T-helper 9 cell (primary cell): ENCODE results near the gene PRDM16.

Experiments used
- DNase-seq: peaks from one replicate; pipeline ENCODE4 v3.0.0-alpha.2; 2020

PRDM16 gene

DNA sequence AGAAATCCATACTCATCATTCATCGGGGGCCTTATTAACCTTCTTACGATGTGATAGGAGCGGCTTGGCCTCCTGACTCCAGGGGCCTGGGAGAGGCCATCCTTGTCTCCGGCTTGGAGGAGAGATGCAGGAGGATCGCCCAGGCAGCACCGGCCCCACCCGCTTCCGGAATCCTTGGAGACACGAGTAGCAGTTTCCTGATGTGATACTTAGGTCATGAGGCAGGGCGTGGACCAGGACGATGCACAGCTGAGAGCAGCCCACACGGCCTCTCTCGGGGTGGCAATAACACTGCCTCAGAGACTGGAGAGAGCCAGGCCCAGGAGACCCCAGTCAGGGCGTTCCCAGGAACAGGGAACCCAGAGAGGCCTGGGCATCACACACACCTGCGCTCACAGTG, 221.9 kb downstream of the PRDM16 start:
- DNase-seq: no peak

DNA sequence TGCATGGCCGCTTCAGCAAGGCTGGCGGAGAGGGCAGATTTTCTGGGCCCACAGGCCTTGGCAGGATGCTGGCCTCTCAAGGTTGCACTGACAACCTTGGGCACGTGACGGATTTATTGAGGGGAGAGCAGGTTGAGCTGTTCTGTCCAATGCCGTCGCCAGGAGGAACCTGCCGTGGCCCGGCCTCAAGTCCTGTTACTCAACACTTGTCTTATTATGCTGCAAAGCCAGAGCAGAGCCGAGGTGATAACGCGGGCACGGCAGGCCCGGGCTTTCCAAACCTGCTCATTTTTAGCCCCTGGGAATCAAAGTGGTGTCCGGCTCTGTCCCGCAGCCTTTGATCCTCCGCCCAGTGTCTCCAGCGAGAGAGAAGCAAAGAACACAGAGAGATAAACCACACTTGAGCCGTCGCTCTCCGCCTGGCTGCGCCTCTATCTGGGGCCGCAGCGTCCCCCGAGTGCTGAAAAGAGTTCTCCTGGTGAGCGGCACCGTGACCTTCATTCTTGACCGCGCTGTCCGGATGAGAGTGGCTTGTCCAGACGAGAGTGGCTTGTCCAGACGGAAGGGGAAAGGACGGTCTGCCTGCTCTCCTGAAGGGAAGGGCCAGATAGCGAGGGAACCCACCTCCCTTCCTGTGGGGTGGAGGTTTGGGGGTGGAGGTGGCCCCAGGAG, 223.2 kb downstream of the PRDM16 start:
- no peak for DNase-seq

DNA sequence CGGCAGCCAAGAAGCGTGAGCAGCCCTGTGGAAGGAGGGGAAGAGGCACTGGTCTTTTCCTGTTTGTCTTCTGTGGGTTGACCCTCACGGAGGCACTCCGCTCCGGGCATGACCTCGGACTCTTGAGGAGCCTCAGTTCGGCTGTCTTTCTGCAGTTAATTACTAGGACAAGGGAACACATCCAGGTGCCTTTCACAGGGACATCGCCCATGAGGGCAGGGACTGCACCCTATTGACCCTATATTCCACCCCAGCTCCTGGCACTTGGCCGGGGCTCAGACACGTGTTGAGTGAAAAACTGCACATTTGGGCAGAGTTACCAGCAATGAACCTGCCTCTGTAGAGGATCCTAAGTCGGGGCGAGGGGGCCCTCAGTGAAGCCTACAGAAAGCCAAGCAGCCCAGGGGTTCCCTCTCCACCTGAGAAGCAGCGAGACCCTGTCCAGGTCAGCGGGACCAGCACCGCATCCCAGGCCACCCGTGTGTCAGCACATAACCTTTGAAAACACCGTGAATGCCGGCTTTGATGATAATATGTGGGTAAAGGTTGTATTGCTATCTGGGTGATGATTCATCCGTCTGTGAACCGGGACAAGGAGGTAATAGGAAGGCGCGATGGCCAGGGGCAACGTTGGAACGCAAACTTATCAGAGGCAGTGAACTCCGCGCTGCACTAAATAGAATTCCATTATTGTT, 224.0 kb downstream of the PRDM16 start:
- no peak for DNase-seq

DNA sequence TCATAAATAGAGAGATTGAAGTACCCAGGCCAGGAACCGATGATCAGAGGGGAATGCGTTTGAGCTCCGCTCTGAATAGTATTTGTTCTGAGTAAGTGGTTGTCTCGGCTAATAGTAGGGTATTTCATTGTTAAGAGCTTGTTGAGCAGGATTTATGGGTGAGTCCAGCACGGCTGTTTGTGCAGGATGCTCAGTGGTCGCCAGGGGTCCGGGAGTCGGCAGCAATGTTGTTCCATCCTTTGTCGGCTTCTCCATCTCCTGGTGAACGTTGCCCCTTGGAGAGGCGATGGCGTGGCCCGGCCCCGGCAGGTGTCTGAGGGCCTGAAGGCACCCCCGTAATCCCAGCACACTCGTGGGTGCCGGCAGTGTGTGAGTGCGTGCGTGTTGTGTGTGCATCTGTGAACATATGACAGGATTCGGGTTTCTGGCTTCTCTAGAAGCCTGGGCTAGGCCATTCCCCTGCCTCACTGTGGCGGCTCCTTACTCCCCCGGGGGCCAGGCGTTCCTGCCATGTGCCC, 224.6 kb downstream of the PRDM16 start:
- DNase-seq: no peak

DNA sequence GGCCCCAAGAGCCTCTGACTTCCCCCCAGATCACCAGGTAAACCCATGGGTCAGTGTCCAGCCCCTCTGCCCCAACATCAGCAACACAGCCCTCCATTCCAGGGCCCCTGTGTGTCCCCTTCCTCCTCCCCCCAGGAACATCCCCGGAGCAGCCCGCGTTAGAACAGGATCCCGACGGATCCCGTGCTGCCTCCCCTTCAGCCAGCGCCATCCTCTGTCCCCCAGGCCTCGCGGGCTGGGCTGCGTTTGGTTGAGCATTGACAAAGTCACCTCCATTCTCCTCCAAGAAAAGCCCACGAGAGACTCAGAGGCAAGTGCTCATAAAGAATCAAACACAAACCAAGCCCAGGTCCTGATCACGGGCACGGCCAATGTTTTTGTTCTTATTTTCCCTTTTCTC, 225.4 kb downstream of the PRDM16 start:
- DNase-seq: no peak

DNA sequence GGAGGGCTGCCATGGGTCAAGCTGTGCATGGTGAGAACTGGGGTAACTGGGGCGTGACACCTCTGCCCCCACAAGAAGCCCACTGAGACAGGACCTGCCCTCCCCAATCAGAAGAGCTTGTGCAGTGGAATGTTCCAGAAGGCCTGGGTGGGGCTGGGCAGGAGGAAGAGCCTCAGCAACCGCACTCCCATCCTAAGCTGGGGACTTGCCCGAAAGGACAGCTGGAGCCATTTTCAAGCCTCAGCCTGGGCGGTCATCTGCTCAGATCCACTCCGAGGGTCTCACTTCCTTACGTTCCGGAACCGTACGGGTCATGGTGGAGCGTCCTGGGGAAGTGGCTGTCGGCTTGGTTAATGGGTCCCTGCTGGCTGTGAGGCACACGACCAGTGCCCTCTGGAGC, 226.8 kb downstream of the PRDM16 start:
- no peak for DNase-seq

DNA sequence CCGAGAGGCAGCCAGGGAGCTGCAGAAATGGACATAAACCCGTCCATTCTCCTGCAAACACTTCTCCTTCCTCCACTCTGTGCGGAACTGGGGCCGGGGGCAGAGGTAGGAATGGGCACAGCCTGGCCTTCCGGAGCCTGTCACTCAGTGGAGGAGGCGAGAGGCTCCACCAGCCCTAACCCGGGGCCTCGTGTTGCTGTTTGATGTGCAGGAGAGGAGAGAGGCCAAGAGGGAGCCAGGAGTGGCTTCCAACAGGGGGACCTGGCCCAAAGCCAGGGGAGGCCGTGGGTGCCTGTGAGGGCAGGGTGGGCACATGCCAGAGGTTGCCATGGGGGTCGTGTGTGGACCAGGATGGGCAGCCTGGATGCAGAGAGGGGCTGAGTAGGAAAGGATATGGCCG, 227.3 kb downstream of the PRDM16 start:
- no peak for DNase-seq

DNA sequence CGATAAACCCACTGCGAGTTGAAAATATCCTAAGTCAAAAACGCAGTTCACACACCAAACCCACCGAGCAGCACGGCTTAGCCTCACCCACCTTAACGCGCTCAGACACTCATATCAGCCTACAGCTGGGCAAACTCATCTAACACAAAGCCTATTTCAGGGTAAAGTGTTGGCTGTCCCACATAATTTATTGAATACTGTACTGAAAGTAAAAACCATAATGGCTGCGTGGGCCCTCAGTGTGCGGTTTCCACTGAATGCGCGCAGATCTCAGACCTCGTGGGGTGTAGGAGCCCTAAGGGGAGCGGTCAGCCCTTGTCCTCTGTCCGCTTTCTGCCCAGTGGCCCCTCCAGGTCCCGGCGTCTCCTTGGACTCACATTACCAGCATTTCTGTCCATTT, 227.8 kb downstream of the PRDM16 start:
- DNase-seq: no peak

DNA sequence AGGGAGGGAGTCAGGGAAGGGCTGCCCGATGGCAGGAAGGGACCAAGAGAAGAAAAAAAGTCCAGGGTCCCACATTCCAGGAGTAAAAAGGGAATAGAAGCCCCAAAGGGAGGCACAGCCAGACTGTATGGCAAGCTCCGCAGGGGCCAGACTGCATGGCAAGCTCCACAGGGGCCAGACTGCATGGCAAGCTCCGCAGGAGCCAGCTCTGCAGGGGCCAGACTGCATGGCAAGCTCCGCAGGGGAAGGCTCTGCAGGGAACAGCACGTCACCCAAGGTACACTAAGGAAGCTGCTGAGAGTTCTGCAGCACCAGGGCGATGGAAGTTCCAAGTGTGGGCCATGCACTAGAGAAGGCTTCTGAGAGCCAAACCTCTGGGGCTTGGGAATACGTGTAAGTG, 228.8 kb downstream of the PRDM16 start:
- no peak for DNase-seq

DNA sequence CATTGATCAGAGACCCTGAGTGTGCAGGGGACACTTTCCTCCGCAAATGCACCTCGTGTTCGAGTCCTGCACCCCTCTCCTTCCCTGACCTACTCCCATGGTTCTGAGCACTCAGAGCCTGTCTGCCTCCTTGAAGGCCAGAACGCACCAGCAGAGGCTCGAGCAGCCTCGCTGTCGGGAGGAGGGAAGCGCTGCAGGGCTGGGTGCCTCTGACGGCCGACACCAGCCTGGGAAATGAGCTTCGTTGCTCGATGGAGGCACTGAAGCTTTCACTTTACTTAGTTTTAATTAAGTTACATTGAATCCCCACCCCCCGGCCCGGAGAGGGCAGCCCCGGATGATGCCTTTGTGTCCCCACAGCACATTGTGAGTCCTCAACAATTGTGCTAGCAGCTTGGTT, 229.2 kb downstream of the PRDM16 start:
- DNase-seq: no peak

DNA sequence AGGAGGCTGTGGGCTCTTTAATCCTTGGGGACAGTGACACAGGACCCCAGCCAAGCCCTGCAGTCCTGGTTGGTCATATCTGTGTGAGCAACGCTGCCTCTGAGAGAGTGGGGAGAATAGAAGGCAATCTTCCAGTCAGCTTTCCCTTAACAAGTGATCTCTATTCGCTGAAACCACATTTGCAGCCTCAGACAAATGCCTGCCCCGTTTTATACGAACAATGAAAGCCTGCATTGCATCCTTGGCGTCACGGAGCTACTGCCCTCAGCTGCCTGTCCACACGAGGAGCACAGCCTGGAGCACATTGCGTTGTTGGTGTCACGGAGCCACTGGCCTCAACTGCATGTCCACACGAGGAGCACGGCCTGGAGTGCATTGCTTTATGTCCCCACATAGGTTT, 235.2 kb downstream of the PRDM16 start:
- no peak for DNase-seq

DNA sequence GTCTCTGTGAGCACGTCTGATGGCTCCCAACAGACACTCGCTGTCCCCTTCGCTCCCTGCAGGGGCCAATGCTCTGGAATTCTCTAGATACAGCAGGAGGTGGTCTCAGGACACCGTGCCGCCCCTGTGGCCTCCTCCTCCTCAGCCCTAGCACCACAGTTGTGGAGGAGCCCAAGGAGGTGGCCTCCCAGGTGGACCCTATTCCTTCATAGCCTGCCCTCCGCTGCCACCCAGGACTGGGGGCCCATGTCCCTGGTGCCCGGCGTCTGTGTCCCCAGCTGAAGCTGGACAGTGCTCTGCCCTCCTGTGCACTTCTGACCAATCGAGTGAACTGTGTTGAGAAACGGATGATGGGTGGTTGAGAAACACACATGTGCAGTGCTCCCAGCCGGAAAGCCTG, 235.7 kb downstream of the PRDM16 start:
- no peak for DNase-seq

DNA sequence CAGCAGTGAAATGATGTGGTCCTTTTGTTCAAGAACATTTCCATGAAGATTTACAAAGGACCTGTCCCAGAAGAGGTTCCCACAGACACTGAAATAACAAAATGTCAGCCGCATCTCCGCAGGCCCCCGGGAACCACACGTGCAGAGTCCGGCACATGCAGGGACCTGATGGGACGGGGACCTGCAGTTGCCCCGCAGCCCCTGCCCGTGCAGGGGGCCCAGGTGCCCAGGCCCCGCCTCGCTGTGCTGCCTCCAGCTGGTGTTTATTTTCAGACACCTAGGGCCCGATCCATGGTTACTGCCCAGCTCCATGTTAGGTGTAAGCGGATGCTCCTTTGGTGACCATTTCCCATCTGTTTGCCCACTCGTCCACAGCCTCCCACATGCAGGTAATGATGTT, 236.2 kb downstream of the PRDM16 start:
- DNase-seq: no peak

DNA sequence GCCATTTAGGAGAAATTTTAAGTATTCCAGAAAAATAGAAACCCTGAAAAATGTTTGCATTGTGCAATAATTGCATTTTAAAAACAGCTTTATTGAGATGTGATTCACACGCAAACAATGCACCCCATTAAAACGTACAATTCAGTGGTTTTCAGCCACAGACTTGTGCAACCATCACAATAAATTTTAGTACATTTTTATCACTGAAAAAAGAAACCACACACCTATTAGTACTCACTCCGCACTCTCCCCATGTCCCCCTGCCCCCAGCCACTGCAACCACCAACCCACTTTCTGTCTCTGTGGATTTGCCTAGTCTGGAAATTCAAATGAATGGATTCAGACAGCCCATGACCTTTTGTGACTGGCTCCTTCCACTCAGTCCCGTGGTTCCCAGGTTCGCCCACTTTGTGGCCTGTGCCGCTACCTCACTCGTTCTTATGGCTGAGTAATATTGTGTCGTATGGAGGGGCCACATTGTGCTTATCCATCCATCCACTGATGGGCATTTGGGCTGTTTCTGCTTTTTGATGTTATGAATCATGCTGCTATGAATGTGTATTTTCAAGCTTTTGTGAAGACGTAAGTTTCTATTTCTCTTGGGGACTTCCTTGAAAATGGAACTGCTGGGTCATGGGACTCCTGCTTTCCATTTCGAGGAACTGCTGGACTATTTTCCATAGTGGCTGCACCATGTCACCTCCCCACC, 237.7 kb downstream of the PRDM16 start:
- DNase-seq: no peak

DNA sequence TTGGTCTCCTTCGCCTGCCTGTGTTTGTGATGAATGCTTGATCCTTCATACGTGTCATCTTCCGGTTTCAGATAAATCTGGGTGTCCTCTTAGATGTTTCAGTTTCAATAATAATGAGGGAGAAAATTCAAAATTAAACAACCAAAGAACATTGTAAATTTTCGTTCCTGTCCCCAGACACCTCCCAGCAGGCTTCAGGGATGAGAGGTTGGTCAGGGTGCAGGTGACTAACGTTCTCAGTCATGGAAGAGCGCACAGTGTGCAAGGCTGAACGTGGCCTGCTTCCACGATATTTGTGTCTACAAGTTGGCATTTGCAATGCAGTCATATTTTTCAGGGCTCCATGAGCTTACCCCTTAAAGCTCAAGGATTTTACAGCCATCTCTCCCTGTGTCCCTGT, 238.4 kb downstream of the PRDM16 start:
- DNase-seq: no peak

DNA sequence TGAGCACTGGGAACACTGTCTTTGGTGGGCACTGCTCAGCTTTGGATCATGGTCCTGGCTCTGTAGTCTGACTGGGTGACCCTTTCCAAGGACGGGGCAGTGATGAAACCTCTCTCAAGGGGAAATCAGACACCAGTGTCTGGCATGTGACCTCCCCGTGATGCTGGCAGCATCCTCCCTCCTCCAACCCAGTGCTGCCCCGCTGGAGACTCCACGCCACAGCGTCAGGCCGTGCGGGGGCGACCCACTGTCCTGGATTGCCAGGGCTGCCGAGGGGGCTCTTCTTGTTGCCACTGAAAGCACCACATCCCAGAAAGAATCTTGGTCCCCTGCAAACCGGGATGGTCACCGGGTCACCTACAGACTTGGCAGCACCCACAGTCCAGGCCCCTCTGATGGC, 239.1 kb downstream of the PRDM16 start:
- DNase-seq: no peak

DNA sequence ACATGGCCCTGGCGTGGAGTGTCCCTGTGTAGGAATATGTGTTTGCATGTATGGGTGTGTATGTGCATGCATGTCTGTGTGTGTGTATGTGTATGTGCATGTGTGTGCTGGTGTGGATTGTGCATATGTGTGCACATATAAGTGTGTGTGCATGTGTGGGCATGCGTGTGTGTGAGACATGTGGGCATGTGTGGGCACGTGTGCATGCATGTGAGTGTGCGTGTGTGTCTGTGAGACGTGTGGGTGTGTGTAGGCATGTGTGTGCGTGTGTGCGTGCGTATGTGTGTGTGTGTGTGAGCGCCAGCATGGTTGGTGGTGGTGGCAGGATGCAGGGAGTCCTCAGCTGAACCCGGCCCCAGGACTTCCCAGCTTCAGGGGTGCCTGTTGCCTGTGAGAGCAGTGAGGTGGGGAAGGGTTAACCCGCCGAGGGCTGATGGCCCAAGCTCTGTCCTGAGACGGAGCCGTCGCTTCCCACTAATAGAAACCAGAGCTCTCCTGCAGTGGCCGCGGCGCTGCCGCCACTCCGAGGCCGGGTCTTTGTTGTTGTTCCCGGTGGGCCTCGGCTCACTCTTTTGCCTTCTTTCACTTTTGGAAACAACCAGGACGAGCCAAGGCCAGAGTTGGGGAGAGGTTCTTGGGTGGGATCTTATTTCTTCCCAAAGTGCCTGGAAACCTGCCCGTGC, 241.9 kb downstream of the PRDM16 start:
- DNase-seq: no peak

DNA sequence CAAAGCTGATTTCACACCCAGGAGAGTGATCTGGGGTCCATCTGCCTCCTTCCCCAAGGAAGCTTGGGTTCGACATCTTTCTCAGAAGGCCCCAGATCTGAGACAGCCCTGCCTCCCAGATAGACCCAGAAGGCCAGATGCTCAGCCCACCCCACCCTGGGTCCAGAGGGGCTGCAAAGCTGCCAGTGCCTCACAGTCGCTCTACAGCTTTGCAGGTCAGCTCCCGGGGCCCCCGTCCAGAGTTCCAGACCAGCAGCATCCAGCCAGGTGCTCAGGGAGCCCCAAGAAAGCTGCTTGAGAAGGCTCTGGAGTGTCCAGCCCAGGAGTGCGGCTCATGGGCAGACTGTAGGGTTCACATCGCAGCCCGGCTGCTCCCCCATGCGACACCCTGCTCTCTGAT, 242.7 kb downstream of the PRDM16 start:
- DNase-seq: no peak

DNA sequence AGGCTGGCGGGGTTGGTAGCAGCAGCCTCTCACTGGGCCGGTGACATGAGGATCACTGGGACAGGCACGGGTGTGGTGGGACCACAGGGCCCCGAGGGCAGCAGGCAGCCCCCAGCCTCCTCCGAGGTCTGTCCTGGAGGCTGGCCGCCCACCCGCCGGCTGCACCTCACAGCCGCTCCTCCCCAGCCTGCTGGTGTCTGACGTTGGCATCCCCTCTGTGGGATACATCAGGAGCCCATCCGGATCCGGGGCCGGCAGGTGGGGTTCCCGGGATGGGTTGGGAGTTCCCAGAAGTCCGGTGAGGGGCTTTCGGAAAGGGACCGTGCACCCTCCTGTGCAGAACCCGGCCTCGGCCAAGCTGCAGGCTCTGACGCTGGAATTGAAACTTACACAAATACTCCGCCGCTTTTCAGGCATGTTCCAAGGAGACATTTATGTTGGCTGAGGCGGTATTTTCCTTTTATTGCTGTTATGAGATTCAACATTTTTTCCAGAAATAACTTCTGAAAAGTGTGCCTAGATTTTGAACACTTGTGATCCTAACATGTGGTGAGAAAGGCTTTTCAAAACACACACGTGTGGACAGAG, 243.4 kb downstream of the PRDM16 start:
- DNase-seq: no peak

DNA sequence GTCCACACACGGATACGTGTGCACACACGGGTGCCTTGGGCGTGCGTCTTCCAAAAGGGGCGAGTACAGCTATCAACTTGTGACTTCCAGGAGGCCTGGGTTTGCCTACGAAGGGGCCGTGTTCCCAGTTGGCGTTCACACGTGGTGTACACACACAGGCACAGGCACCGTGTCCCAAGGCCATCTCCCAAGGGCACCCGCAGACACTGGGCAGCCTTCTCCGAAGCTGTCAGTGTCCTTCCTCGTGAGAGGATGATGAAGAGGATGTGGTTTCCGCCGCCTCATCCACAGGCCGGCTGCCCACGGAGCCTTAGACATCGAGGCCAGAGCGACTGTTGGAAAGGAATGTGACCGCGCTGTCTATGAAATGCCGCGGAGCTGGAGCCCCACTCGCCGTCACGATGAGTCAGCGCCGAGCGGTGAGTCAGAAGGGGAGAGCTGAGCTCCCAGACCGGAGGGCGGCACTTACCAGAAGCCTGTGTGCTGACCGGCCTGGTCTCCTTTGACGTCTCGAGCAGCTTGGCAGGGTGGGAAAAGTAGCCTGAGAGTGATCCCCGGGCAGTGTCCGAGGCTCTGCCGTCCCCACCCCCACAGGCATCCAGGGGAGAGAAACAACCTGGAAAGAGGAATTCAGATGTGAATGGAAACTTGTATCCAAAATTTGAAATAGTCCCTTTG, 244.0 kb downstream of the PRDM16 start:
- no peak for DNase-seq

DNA sequence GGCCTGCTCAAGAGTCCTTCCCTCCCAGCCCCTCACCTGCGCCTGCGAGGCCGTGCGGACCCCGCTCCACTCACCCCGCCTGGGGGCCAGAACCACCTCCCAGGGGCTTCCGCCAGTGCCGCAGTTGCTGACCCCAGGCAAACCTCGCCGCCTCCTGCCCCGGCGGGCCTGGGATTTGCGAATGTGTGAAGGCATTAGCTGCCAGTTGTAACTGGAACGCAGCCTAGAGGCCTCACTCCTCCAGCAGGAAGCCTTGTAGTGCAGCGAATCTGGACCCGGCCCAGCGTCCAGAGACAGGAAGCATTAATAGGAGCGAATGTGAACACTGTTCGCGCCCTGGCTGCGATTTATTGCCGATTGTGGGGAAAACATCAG, 244.6 kb downstream of the PRDM16 start:
- DNase-seq: no peak
